Renal cortical epithelial cell (primary cell): Measurements from ENCODE around the gene KIF21A. TPM values are rescaled to one million over a fixed set of nuclear protein-coding genes. Genes with fewer than 3 reads are reported as not detected.
"Not testable (repeated sequence)": the region's sequence is repeated elsewhere in the genome, so short reads cannot be mapped to it uniquely, and the experiment has no call there.

Experiments used
- DNase-seq: peaks from one replicate; pipeline ENCODE4 v3.0.0-alpha.2; 2011; ENCODE audit warnings: low read depth
- total RNA-seq: library from RNA; depleted of rRNA; stranded (reverse); fragments of >200 nt; gene quantifications from 2 replicates; pipeline ENCODE4 v1.2.3, GENCODE V29; 2014

The KIF21A gene
- total RNA-seq, 1 donor from 2014 or later = 62.0 TPM

DNA sequence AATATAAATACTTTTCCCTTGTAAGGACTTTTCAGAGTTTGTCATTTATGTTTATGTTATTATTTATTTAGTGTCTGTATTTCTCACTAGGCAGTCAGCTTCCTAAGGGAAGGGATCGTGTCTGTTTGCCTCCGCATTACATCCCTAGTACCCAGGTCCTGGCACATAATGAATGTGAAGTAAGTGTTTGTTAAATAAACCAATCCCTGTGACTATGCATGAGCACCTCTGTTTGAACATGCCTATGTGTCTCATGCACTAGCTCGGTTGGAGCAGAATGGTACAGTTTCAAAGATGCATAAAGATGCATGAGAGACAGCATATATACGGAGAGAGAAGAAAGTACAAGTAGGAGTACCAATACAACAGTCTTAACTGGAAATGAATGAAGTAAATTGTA, 99.3 kb downstream of the KIF21A start:
- no peak for DNase-seq

DNA sequence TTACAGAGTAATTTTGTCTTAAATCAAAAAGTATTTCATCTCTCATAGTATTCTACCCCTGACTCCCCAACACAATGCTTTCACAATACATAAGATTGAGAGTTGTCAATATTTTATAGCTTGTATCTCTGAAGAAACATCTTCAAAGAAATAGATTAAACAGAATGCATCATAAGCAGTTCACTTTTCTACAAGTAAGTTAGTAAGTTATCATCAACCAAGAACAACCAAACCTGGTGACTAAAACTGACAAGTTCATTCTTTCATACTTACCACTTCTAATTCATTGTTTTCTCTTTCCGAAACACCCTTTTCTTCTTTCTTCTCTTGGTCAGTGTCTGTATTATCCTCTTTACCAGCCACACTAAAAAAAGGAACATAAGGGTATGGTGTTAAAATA, 101.2 kb downstream of the KIF21A start:
- no peak for DNase-seq

DNA sequence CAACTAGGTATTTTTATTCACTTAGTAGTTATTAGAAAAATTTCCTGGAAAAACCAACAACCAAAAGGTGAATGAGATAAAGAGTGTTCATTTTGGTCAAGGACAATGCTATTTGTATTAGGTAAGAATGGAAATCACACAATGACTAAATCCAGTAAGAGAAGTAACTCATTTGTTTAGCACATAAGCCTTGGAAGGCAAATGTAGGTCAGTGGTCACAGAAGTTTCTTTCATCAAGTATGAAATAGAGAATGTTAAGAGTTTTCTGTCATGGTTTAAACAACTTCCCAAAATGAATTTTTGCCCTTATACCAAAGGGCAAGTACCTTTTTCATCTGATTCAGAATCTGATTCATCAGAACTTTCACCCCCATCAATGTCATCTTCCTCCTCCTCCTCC, 101.7 kb downstream of the KIF21A start:
- peak; percentile 38 for DNase-seq

DNA sequence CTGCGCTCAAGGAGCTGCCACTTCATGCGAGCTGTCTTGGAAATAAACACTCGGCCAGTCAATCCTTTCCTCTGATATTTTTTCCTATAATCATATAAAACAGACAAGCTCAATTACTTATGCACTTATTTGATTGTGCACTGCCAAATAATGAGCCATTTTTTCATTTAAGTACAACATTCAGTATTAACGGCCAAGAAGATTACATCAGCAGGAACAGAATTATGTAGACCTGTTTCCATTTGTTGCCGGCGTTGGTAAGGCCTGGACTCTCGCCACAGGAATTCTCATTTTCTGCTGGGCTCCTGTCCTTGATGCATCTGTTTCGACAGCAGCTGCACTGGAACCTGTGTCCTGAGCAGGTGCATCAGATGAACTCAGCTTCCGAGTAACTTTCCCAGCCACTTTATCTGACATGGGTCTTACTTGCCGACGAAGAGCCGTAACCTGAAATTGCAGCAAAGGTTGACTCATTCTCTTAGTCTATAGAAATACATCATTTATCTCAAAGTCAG, 110.2 kb downstream of the KIF21A start:
- no peak for DNase-seq

DNA sequence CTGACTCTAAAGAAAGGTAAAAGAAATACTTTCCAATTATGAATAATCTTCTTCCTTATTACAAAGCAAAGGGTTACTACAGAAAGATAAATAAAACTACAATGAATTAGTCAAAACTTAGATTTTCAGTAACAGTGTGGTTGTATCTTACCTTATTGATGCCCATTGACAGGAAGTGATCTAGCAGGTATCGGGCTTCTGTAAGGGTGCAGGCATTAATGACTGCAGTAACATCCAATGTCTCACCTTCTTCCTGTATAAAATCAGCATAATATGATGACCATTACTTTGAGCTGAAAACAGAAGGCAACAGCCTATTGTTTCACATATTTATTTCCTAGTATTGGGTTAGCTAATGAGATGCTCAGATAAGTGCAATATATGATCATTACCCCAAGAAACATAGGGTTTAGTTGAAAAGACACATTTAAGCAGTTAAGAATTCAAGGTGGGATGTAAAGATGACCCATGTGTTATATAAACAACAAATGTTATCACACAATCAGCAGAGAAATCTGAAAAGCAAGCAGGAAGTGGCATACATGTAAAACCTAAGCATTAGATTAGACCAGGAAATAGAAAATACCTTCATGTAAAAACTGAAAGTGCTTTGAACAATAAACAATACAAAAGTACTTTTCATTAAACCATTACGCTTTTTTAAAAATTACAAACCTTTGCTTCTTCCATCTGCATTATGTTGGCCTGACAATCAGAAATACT, 111.2 kb downstream of the KIF21A start:
- no peak for DNase-seq

DNA sequence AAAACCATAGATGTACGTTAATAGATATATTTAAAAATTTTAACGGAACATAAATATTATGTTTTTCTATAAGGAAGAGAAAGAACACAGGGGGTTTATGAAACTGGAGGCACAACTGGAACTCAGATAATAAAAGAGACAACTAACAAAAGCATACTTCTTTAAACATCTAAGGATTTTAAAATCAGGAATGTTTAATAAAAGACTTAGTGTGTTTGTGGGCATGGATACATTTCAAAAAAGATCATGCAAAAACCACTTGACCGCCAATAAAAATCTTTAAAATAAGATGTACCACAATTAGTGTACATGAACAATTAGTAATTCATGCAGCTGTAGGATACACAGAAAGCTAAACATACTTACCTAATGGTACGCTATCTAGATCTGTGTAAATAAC, 113.0 kb downstream of the KIF21A start:
- no peak for DNase-seq

DNA sequence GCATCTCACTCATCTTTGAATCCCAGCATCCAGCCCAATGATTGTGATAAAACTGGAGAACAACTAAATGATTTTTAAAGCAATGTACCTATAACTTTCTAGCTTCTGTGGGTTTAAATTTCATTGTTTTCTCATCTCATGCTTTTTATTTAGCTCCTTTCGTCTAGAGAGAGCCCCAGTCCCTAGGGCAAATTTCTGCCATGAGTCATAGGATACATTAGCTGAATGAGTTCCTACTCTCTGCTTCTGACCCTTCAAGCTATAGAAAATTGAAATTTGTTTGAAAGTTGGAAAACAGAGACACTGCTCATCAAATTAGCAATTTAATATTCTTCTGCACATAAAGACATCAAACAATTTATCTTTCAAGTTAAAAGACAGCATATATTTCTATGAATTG, 113.9 kb downstream of the KIF21A start:
- DNase-seq = peak; percentile 46

DNA sequence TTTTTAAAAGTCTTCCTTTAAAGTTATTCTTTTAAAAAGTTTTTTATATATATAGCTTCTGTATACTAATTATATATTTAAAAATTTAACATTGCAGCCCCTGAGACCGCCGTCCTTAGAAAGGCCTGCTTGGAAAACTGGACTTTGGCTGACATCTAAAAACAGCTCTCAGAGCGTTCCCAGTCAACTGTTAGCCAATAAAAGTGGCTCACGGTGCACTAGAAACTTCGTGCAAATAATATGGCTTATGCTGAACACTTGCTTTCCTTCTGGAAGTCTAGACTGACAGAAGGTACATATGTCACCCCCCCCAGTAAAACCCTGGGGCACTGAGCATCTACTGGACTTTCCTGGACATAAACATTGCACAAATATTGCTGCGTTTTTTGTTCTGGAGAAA, 115.0 kb downstream of the KIF21A start:
- DNase-seq = no peak

DNA sequence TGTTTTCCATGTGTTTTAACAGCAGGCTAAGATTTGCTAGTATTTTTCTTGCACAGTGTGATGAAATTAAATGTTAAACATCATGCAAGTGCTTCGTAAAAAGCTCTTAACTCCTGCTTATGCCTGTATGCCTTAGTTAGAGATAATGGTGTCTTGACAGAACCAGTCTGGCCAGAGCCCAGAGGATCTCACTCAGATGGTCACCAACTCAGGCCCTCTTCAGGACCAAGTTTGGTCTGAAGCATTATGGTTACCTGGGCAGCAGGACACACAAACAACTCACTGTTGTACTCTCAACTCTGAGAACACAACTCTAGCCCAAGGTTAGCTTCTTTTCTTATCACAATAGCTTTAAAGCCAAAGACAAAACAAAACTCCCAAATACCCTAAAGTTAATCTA, 115.4 kb downstream of the KIF21A start:
- no peak for DNase-seq

DNA sequence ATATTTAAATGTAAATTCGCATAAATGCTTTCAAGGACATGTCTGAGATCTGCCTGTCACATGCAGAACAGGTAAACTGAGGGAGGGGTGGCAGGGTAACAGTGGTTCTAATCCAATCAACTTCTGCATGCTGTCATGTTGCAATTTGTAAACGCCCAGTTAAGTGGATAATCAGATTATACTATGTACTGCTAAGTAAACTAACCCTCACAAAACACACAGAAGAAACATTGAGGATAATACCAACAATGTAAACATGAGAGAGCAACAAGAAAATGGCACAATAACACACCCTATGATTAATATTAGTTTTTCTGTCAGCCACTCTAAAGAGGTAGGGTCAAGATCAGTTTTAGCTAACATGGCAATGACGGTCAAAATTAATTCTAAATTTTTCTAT, 123.7 kb downstream of the KIF21A start:
- DNase-seq = no peak

DNA sequence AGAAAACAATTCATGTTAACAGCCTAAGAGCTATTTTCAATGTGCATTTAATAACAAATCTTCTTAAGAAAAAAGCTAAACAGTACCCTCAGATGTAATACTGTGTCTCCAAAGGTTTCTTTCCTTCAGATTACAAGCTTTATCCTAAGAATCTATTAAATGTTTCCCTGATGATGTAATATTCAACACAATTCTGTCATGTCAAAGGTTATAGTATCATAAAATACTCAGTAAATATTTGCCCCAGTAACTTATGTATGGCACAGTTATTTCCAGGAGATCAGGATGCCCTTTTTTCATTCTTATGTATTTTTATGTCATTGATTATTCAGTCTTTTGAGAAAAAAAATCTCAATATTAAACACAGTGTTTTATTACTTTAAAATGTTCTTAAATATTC, 128.4 kb downstream of the KIF21A start:
- no peak for DNase-seq

DNA sequence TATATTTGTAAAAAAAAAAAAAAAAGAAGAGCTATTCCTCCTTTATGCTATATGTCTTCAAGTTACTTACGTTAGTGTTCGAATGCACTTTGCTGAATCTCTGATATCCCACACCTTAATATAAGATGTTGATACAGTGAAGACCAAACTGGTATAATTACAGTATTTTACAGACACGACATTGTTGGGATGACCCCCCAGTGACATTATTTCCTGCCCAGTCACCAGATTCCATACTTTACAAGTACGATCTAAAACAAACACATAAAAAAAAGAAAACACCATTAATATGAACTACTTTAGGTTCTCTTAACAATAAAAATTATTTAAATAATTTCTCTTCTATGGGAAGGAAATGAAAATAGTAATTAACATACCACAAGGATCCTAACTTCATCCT, 133.4 kb downstream of the KIF21A start:
- no peak for DNase-seq

DNA sequence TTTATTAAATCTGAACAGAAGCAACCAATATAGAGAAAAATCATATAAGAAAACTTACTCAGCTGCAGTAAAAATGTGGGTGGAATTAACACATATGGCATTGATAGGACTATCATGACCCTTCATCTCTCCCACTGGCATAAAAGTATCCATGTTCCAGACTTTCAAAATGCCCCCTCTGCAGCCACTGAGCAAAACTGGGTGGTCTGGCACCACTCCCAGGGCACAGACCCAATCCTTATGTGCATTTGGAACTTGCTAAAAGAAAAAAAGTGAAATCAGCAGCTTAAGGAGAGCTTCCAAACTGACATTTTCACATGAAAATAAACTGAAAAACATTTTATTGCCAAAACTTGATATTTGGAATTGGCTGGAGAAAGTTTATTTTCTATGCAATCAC, 141.5 kb downstream of the KIF21A start:
- DNase-seq = no peak

DNA sequence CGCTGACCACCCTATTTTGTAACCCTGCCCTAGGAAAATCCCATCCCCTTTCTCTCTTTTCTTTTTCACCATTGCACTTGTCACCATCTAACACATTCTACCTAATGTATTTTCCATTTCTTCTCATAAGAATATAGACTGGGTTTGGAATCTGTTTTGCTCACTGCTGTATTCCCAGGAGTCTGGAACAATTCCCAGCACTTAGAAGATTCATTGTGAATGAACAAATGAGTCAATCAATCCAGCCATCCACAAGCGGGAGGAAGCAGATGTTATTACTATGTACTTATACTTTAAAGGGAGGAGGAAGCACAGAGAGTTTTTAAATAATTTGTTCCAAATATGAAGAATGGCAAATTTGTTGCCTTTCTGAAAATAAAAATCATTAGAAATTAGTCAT, 142.1 kb downstream of the KIF21A start:
- no peak for DNase-seq

DNA sequence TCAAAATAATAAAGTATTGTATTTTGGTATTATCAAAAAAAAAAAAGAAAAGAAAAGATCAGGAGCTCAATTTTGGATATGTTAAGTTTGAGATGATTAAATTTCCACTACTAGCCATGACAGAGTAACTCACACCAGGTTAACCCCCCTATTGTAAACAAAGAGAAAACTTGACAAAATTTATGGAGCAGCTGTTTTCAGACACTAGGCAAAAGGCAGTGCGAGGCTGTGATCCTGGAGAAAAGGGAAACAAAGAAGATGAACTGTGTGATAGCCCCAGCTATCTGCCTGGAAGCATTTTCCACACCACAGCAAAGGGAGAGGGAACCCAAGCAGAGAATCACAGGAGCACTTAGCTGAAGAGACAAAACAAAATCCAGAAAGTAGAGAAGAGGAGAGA, 145.0 kb downstream of the KIF21A start:
- DNase-seq = no peak

DNA sequence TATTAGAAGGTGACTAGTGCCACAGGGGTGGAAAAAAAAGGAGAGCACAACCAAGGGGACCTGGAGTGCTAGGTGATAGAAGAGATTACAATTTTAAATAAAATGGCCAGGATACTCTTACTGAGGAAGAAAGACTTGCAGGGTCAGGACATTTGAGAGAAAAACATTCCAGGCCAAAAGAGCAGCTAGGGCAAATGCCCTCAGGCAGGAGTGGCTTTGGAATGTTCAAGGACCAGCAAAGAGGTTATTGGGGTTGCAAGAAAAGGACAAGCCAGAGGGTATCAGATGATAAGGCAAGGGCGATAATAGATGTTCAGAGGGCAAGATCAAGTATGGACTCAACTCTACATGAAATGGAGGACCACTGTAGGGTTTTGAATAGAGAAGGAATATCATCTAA, 146.4 kb downstream of the KIF21A start:
- no peak for DNase-seq

DNA sequence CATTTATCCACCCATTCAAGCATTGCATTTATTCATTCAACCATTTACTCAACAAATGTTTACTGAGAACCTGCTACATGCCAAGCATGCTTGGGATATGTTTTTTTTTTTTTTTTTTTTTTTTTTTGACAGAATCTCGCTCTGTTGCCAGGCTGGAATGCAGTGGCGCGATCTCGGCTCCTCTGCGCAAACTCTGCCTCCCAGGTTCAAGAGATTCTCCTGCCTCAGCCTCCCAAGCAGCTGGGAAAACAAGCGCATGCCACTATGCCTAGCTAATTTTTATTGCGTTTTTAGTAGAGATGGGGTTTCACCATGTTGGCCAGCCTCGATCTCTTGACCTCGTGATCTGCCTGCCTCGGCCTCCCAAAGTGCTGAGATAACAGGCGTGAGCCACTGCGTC, 147.3 kb downstream of the KIF21A start:
- not testable (repeated sequence) for DNase-seq

DNA sequence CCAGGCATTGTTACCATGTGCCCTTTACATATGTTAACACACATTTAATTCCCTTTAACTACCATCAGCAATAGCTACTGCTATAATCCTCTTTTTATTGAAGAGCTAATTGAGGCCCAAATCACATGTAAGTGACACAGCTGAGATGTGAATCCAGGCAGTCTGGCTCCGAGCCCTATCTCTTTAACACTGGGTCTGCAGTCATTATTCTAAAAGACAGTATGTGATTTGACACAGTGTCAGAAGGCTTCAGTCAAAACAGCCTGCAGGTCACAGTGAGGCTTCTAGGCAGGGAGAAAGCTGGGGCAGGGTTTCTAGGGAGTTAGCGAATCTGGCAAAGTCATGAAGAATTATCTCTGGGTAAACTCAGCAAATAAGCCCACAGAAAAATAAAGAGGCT, 148.2 kb downstream of the KIF21A start:
- DNase-seq = no peak

DNA sequence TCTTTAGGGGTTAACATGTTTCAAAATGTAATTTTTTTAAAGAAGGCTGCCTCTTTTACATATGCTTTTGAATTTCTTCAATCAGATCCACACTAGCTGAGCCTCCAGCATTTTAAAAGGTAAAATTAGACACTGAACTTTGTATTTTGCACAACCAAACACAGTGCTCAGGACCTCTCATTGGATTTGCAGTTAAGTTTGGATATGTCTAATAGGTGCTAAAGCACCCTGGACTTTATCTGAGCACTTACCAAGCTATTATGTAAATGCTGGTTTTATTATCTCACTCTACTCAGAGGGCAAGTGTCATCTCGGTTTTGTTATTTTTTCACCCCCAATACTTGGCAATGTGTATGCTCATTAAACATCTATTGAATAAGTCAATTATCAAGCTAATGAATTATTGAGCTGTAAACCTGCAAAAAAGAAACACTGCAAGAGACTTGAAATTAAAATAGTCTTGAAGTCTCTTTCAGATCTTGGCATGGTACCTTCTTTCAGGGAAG, 150.7 kb downstream of the KIF21A start:
- no peak for DNase-seq

DNA sequence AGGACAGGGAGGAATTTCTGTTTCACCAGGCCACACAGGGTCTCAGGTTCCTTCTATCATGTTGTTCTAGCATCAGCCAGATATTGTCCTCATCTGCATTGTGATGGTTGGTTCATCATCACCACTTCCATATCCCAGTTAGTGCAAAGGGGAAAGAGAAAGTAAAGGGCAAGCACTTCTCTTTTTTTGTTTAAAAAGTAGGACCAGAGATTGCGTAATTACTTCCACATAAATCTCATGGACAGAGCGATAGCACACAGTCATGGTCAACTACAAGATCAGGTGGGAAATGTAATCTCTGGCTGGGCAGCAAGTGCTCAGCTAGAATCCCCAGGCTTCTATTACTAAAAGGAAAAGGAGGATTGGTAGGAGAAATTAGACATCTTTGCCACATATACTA, 155.1 kb downstream of the KIF21A start:
- peak; percentile 40 for DNase-seq

DNA sequence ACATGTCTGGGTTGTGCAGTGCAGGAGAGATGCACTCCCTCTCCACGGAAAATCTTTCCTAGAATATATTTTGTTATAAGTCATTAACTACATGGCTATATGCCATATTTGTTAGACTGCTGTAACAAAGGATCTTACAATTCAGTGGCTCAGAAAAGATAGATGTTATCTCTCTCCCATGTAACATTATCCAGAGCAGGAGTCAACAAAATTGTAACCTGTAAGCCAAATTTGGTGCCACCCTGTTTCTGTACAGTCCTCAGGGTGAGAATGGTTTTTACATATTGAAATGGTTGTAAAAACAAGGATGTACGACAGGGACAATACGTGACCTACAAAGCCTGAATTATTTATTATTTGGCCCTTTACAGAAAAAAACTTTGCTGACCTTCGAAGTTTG, 155.5 kb downstream of the KIF21A start:
- DNase-seq = peak; percentile 1

DNA sequence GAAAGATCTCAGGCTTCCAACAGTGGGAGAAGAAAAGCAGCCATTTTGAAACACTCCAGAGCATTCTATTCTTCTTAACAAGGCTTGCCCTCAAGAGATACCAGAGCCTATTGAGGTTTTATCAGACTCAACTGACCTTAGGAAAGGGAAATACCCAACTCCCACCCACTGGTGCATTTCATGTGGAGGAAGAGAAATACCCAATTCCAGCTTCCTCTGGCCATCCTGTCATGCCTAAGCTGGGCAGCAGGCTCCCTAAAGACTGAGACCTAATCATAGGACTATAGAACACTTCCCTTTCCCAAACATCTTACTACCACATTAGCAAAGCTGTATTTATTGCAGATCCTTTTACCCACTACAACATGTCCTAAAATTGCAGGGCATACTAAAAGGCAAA, 164.5 kb downstream of the KIF21A start:
- no peak for DNase-seq

DNA sequence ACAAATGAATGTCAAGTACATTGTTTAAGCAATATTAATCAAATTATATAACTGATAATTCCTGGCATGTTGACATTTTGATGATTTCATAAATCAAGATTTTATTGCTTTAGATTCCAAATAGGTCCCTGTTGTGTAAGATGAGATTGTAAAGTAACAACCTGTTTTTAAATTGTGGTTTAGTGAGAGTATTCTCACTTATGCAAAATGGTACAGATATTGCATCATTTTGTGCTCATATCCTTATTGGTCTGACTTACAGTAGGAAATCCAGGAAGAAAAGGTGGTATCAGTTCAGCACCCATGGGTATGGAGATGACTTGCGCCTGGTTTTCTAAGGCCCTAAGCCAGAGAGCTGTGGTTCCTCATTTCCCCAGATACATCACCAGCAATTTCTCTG, 165.5 kb downstream of the KIF21A start:
- DNase-seq = no peak

DNA sequence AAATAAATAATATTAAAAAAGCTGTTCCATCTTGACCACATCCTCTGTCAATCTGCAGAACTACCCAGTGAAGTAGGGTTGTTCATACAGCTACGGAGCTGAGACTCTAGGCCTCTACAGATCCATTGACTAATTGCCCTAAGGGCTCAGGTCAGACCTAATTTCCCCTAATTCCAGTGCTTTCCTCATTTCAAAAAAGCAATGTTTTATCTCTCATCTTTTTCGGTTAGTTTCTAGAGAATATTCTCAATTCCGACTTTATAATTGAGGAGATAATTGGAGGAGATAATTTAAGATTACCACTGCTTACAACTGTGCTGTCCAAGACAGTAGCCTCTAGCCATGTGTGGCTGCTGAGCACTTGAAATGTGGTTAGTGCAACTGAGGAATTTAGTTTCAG, 167.1 kb downstream of the KIF21A start:
- DNase-seq = no peak
